BJ (cell line): ENCODE measurements around the gene DBNDD1. TPM values are rescaled to one million over a fixed set of nuclear protein-coding genes. Genes with fewer than 3 reads are reported as not detected.

Experiments used
- CTCF ChIA-PET: fragments of 350-600 bp; formaldehyde crosslinking; extraction: SDS; loops from one replicate; lab custom pipeline; 2021; ENCODE audit warnings: antibody characterized with exemption, inconsistent platforms; lab: Yijun Ruan, JAX
- POLR2A ChIA-PET: fragments of 300-600 bp; sonication (Branson Sonifier 250); formaldehyde crosslinking; extraction: SDS; loops from one replicate; lab custom pipeline; 2021; ENCODE audit warnings: antibody characterized with exemption; lab: Charles Lee
- DNase-seq: peaks from one replicate; pipeline ENCODE4 v3.0.0-alpha.2; 2011; ENCODE audit warnings: low read depth
- H3K27me3 ChIP-seq: 2 replicates; pipeline ENCODE4 v1.6.0; 2011; ENCODE audit warnings: low read length; ENCODE audit not compliant: control insufficient read depth, insufficient read depth
- H3K36me3 ChIP-seq: 2 replicates; pipeline ENCODE4 v1.5.1; 2011; ENCODE audit warnings: low read length; ENCODE audit not compliant: control insufficient read depth, insufficient read depth
- H3K4me3 ChIP-seq: 2 replicates; pipeline ENCODE4 v1.5.1; 2011; ENCODE audit warnings: low read depth, mild to moderate bottlenecking, control low read depth, low read length
- polyA plus RNA-seq: library from polyadenylated mRNA; depleted of rRNA; stranded (reverse); fragments of >200 nt; gene quantifications from 2 replicates; pipeline ENCODE4 v1.2.3, GENCODE V29; 2011
- TF ChIP-seq, protein P1 (sequence below): IDR thresholded peaks from 2 replicates; pipeline ENCODE4 v1.5.1; 2011; ENCODE audit warnings: low read depth, mild to moderate bottlenecking, control low read depth, inconsistent platforms, low read length, moderate library complexity; ENCODE audit not compliant: insufficient read depth

DBNDD1 gene
- polyA plus RNA-seq, 1 experiment: 4.6 TPM

GRCh38 chr16:90020838-90021382, 1.7 kb upstream of the DBNDD1 start:
- Histone ChIP-seq H3K4me3 (no peak overlapping the region), H3K36me3 (no peaks in the 10 kb centered on the region), H3K27me3 (no peaks in the 10 kb centered on the region)
- ChIA-PET CTCF (interaction anchor here (1.1 kb wide), 1 partner anchor 10 kb away, joined by 4 read pairs; no protein-coding TSS in a partner anchor), POLR2A (no interaction called here)
- DNase-seq: no peak
- TF ChIP-seq, protein P1, sequence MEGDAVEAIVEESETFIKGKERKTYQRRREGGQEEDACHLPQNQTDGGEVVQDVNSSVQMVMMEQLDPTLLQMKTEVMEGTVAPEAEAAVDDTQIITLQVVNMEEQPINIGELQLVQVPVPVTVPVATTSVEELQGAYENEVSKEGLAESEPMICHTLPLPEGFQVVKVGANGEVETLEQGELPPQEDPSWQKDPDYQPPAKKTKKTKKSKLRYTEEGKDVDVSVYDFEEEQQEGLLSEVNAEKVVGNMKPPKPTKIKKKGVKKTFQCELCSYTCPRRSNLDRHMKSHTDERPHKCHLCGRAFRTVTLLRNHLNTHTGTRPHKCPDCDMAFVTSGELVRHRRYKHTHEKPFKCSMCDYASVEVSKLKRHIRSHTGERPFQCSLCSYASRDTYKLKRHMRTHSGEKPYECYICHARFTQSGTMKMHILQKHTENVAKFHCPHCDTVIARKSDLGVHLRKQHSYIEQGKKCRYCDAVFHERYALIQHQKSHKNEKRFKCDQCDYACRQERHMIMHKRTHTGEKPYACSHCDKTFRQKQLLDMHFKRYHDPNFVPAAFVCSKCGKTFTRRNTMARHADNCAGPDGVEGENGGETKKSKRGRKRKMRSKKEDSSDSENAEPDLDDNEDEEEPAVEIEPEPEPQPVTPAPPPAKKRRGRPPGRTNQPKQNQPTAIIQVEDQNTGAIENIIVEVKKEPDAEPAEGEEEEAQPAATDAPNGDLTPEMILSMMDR: no peak

DNA sequence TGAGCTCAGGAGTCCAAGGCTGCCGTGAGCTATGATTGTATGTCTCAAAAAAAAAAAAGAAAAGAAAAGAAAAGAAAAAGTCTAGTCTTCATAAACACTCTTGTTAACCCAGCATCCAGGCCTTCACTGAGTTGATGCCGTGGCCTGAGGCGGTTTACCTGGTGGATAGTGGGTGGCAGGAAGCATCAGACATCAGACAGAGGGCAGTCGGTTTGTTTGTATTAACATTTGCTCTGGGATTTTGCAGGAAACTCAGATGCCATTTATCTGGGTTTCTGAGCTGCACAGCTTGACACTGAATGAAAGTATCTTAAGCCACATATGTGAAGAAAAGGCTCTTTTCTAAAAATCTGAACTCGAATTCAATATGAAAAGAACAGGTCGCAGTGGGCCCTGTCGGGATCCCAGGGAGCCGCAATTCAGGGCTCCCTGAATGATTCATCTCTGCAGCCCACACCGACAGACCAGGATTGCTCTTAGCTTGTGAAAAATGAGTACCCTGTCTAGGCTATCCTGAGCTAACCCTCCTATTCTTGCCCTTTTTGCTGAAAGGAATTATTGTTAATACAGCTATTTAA, 1.1 kb upstream of the DBNDD1 start:
- CTCF ChIA-PET: interaction anchor here (0.6 to 1.5 kb wide), 7 partner anchors 11 to 110 kb away, joined by 3 to 5 read pairs (median 3); no protein-coding TSS in a partner anchor
- TF ChIP-seq, protein P1: no peak
- no peaks in the 10 kb centered on the region for H3K36me3 ChIP-seq
- POLR2A ChIA-PET: no interaction called here
- no peaks in the 10 kb centered on the region for H3K27me3 ChIP-seq
- peak overlapping the region; percentile 68 for H3K4me3 ChIP-seq
- DNase-seq: no peak

DNA sequence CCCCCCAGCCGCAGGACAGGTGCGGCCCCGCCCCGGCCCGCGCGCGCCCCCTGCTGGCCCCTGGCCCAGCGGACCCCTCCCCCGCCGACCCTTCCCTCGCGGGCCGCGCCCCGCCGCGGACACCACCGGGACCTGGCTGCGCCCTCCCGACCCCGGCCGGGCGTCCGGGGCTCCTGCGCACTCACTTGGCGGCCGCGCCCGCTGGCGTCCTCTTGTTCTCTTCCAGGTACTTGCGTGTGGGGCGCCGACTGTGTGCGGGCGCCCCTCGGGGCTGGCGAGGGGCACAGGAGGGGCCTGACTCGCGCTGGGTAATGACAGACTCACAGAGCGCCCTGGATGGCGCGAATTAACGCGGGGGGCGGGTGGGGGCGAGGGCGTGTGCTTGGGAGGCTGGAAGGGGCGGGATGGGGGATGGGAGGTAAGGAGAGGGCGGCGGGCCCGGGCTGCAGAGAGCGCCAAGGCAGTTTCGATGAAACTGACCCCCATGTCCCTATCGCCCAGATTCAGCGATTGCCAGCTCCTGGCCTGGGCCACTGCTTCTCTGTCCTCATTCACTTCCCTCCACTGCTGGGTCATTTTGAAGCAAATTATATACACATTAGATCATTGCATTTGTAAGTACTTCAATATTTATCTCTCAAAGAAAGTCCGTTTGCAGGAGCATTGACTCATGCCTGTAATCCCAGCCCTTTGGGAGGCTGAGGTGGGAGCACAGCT, 445 bp upstream of the DBNDD1 start:
- Histone ChIP-seq H3K27me3 (no peaks in the 10 kb centered on the region), H3K4me3 (peak overlapping the region; percentile 68), H3K36me3 (no peaks in the 10 kb centered on the region)
- ChIA-PET POLR2A (no interaction called here), CTCF (interaction anchor here (0.6 to 1.5 kb wide), 9 partner anchors 12 to 109 kb away, joined by 3 to 5 read pairs (median 3); no protein-coding TSS in a partner anchor)
- DNase-seq: no peak
- TF ChIP-seq, protein P1: no peak

GRCh38 chr16:90018297-90018651, 982 bp downstream of the DBNDD1 start:
- DNase-seq: no peak
- Histone ChIP-seq H3K4me3 (peak overlapping the region; percentile 68), H3K36me3 (no peaks in the 10 kb centered on the region), H3K27me3 (no peaks in the 10 kb centered on the region)
- TF ChIP-seq, protein P1: no peak
- POLR2A ChIA-PET: no interaction called here
- CTCF ChIA-PET: interaction anchor here (0.6 to 1.2 kb wide), 2 partner anchors 14 to 30 kb away, joined by 3 read pairs; no protein-coding TSS in a partner anchor

GRCh38 chr16:90016339-90016950, 2.8 kb downstream of the DBNDD1 start:
- no peak for DNase-seq
- no peaks in the 10 kb centered on the region for H3K27me3 ChIP-seq
- no peak overlapping the region for H3K4me3 ChIP-seq
- no peaks in the 10 kb centered on the region for H3K36me3 ChIP-seq
- POLR2A ChIA-PET: no interaction called here
- TF ChIP-seq, protein P1: no peak
- CTCF ChIA-PET: no interaction called here
